H4 (cell line): Measurements from ENCODE around the gene FRMPD1. TPM values are rescaled to one million over a fixed set of nuclear protein-coding genes. Genes with fewer than 3 reads are reported as not detected.

ENCODE experiments used
- DNase-seq: peaks from one replicate; pipeline ENCODE4 v3.0.0-alpha.2; 2015; ENCODE audit warnings: low spot score
- total RNA-seq: library from RNA; depleted of rRNA; stranded (reverse); fragments of >200 nt; shearing (Covaris generic); gene quantifications from 2 replicates; pipeline ENCODE4 v1.2.3, GENCODE V29; 2014

FRMPD1 gene
- total RNA-seq, 1 experiment from 2014 or later = not detected

GRCh38 chr9:37626708-37627292 lies 24.0 kb upstream of the FRMPD1 start:
- DNase-seq = no peak

DNA sequence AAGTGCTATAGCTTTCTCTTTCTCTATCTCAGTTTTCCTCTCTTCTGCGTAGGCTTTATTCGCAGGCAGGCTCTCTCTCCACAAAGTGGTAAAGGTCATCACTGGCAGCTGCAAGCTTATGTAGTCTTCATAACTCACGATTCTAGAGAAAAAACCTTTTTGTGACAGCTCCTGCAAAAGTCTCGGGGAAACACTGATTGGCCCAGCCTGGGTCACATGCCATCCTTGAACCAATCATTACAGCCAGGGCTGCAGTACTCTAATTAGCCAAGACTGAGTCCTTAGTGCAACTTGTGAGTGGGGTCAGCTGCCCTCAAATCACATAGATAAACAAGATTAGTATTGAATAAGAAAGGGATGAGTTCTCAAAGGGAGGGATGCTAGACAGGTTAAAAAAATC lies 18.3 kb upstream of the FRMPD1 start:
- no peak for DNase-seq

DNA sequence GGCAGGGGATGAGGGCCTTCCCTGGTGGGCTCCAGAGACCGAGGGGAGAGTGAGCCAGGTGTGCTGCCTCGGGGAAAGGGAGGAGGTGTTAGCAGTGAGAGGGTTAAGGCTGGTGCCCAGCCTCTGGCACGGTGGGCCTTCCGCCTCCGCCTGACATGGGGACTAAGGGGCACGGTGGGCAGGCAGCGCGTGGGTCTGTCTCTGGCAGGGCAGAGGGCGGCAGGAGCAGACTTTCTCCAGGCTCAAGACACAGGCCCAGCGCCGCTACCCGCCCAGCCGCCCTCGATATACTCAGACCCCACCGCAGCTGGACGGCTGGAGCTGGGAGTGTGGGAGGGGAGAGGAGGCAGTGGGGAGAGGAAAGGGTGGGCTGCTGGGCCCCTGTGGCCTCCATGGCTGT lies 14.9 kb upstream of the FRMPD1 start:
- no peak for DNase-seq

- DNase-seq = no peak
Measured at GRCh38 chr9:37636511-37637448, 14.0 kb upstream of the FRMPD1 start.

GRCh38 chr9:37639109-37639762 lies 11.5 kb upstream of the FRMPD1 start:
- peak; percentile 67 for DNase-seq

DNA sequence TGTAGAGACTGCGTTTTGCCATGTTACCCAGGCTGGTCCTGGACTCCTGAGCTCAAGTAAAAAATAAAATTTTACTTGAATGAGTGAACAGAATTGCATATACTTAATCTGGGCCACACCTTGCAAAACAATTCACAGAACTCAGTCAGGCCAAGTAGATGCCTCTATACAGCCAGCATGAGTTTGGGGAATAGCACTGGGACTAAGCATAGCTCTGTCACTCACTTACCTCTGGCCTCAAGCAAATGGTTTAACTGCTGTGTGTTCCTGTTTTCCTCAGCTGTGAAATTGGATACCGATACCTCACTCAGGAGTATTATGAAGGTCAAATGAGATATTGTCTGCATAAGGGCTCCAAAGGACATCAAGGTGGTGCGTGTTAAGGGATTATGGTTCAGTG lies 10.9 kb upstream of the FRMPD1 start:
- DNase-seq = no peak

GRCh38 chr9:37640246-37640645 lies 10.5 kb upstream of the FRMPD1 start:
- DNase-seq = no peak

DNA sequence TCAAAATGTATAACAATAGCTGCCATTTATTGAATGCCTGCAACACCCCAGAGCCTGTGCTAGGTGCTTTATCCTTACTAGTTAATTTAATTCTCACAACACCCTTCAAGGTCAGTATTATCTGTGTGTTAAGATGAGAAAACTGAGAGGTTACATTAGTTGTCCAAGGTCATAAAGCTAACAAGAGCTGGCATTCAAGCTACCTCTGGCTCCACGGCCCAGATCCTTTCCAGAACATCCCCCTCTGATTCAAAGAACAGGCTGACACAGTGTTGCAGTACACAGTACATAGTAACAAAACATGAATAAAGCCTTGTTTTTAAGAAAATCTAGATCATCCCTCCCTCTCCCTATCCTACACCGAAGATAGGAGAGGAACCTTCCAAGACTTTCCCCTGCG lies 9.4 kb upstream of the FRMPD1 start:
- DNase-seq = no peak

DNA sequence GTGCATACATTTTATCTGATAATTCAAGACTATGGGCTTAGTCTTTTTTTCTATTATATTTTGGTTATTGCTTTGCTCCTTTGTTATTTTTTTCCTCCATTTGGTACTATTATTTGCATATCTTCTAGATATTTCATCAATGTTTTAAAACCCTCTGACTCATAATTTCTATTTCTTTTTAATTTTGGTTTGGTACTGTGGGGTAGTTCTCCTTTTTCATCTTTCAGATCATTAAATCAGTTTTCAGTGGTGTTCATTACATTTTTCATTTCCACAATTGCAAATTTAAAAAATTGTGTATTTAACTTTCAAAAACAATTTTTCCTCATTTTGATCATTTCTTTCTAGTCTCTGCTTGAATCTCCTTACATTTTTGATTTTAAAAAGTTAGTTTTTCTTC lies 7.5 kb upstream of the FRMPD1 start:
- no peak for DNase-seq

- no peak for DNase-seq
Measured at GRCh38 chr9:37645903-37646506, 4.7 kb upstream of the FRMPD1 start.

DNA sequence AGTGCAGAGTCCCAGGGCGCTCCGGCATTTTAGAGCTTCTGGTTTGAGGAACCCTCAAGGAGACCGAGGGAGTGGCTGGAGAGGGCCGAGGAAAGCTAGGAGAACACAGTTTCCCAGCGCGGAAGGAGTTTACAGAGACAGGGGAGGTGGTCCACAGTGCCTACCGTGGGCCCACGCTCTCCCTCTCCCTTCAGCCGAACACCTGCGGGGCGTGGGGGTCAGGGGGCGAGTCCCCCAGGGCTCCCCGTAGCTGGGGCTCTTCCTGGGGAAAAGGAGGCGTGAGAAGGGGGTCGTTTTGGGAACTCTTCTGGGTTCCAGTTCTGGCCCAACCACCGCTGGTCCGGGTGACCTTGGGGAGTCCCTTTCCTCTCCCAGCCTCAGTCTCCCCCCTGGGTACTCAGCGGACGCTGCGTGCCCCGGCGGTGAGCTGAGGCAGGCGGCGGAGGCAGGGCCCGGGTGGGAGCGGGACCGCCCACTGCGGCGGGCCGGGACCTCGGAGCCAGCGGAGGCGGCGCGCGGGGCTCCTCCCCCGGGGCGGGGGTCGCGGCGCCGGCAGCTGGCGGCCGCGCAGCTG lies 368 bp upstream of the FRMPD1 start:
- DNase-seq = no peak

- no peak for DNase-seq
Measured at GRCh38 chr9:37652261-37652660, 1.5 kb downstream of the FRMPD1 start.

- no peak for DNase-seq
Measured at GRCh38 chr9:37653385-37653784, 2.6 kb downstream of the FRMPD1 start.

GRCh38 chr9:37656936-37657335 lies 6.2 kb downstream of the FRMPD1 start:
- no peak for DNase-seq

- DNase-seq = no peak
Measured at GRCh38 chr9:37660691-37661090, 9.9 kb downstream of the FRMPD1 start.

DNA sequence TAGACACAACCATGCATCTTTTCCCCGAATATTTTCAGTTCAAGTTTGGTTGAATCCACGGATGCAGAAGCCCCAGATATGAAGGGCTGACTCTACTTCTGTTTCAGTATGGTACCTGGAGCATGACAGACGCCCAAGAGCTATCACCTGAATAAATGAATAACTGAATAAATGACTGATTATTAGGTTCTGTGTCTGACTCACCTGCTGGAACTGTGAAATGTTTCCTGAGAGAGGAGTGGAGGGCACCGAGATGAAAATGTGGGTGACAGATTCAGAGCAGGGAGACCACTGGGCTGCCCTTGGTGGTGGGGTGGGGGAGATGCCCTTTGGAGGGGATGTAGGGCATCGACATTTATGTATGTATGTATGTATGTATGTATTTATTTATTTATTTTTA lies 13.2 kb downstream of the FRMPD1 start:
- no peak for DNase-seq

DNA sequence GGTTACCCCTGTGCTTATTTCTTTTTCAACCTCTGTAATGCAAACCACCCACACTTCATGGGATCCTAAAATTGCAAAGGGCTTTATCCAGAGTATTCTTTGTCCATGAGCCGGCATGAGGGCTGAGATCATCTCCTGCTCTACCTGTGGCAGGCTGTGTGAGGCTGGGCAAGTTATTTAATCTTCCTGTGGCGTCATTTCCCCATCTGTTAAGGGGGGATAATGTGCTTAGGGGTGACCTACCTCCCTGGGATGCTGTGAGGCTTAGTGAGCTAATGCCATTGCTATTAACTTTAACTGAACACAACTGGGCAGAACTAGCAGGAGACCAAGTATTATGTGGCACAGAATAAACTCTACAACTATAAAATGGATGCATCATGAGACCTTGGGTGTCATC lies 17.0 kb downstream of the FRMPD1 start:
- DNase-seq = no peak

GRCh38 chr9:37668116-37668601 lies 17.4 kb downstream of the FRMPD1 start:
- DNase-seq = no peak

GRCh38 chr9:37669232-37669631 lies 18.5 kb downstream of the FRMPD1 start:
- no peak for DNase-seq

GRCh38 chr9:37675661-37676060 lies 24.9 kb downstream of the FRMPD1 start:
- no peak for DNase-seq

DNA sequence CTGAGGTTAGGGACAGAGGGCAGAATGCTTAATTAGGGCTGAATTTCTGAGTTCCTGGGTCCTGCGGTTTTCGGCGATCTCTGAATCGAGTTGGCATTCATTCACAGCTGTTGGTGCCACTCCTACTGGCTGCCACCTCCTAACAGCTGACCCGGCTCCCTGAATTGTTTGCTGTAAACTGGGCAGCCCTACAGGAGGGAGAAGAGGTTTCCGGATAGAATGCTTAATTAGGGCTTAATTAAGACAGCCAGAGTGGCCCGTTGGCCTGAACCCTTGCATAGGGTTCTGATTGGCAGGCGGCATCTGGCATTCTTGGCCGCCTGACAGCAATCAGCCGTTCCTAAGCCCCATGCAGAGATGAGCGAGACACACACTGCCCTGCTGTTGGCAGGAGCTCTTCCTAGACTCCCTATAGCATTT lies 25.7 kb downstream of the FRMPD1 start:
- no peak for DNase-seq

- DNase-seq = no peak
Measured at GRCh38 chr9:37677435-37677834, 26.7 kb downstream of the FRMPD1 start.
